NCI-H1092 treated with DMSO at 0.1 percent for 48 hours (cell line): Measurements from ENCODE around the gene WDHD1.
"Not testable (repeated sequence)": the region's sequence is repeated elsewhere in the genome, so short reads cannot be mapped to it uniquely, and the experiment has no call there.

Experiments
- DNase-seq: peaks from one replicate; lab custom pipeline; 2025; lab: John Stamatoyannopoulos, UW

Gene WDHD1

GRCh38 chr14:54908190-54908589, 118.7 kb downstream of the WDHD1 start:
- no peak for DNase-seq

GRCh38 chr14:54906075-54906474, 120.8 kb downstream of the WDHD1 start:
- DNase-seq = no peak

- DNase-seq = peak; percentile 88
Observed at GRCh38 chr14:54902521-54903420, 124.1 kb downstream of the WDHD1 start, which contains the start of gene GCH1. TSS of gene GCH1 (minus strand) at chr14:54902826. CDS start at chr14:54902663, 163 bp downstream.

- DNase-seq = peak; percentile 69
Observed at GRCh38 chr14:54902143-54902520, 124.8 kb downstream of the WDHD1 start.

- no peak for DNase-seq
Observed at GRCh38 chr14:54901380-54902142, 125.3 kb downstream of the WDHD1 start.

- DNase-seq = no peak
Observed at GRCh38 chr14:54899573-54899972, 127.3 kb downstream of the WDHD1 start.

- DNase-seq = not testable (repeated sequence)
Observed at GRCh38 chr14:54897809-54898555, 128.9 kb downstream of the WDHD1 start.

- DNase-seq = no peak
Observed at GRCh38 chr14:54895683-54896082, 131.2 kb downstream of the WDHD1 start.

GRCh38 chr14:54894995-54895394, 131.9 kb downstream of the WDHD1 start:
- no peak for DNase-seq

GRCh38 chr14:54893151-54893760, 133.6 kb downstream of the WDHD1 start:
- DNase-seq = peak; percentile 25

- no peak for DNase-seq
Observed at GRCh38 chr14:54891471-54892245, 135.2 kb downstream of the WDHD1 start.

GRCh38 chr14:54890788-54891187, 136.1 kb downstream of the WDHD1 start:
- no peak for DNase-seq

- DNase-seq = no peak
Observed at GRCh38 chr14:54889919-54890318, 137.0 kb downstream of the WDHD1 start.
